ENCODE measurements around the gene SYT9.

Gene SYT9

GRCh38 chr11:7251836-7252682 lies at the start of gene SYT9:
Gene SYT9 (plus strand): TSS chr11:7251904. CDS start chr11:7252187, 283 bp downstream.
- Histone ChIP-seq H3K9ac (ENCODE audit: insufficient read length, low read depth) (peak within 1 kb of the TSS; percentile 75), H3K27me3 (ENCODE audit: insufficient read depth, insufficient read length) (peaks cover 73% of the 10 kb centered on the region), H3K9me3 (ENCODE audit: insufficient read depth, low read length) (no peaks in the 10 kb centered on the region), H3K36me3 (ENCODE audit: insufficient read depth, insufficient read length, low read length) (no peaks in the 10 kb centered on the region), H3K4me1 (ENCODE audit: insufficient read depth, insufficient read length) (no peaks in the 10 kb centered on the region), H3K4me3 (ENCODE audit: insufficient read length, low read depth) (peak within 1 kb of the TSS; percentile 66)
- TF ChIP-seq ZNF274 (IDR thresholded peaks at IDR 0.05; ENCODE audit: low read depth, low read length) = no peak
- no peak for TF ChIP-seq YY1 (IDR thresholded peaks at IDR 0.05; ENCODE audit: insufficient read depth, insufficient read length)
- peak; percentile 12 for TF ChIP-seq SUZ12 (IDR thresholded peaks at IDR 0.05; ENCODE audit: extremely low read depth, insufficient read depth, insufficient read length)
- DNase-seq (ENCODE audit: low read depth, low spot score) = peak; percentile 63

GRCh38 chr11:7202412-7202811 lies 49.3 kb upstream of the SYT9 start:
- no peak for DNase-seq (ENCODE audit: low read depth, low spot score)
- Histone ChIP-seq H3K9ac (ENCODE audit: insufficient read length, low read depth) (no peak overlapping the region), H3K9me3 (ENCODE audit: insufficient read depth, low read length) (no peaks in the 10 kb centered on the region), H3K36me3 (ENCODE audit: insufficient read depth, insufficient read length, low read length) (no peaks in the 10 kb centered on the region), H3K27me3 (ENCODE audit: insufficient read depth, insufficient read length) (no peaks in the 10 kb centered on the region), H3K4me3 (ENCODE audit: insufficient read length, low read depth) (no peak overlapping the region), H3K4me1 (ENCODE audit: insufficient read depth, insufficient read length) (no peaks in the 10 kb centered on the region)
- TF ChIP-seq YY1 (IDR thresholded peaks at IDR 0.05; ENCODE audit: insufficient read depth, insufficient read length) (no peak), SUZ12 (IDR thresholded peaks at IDR 0.05; ENCODE audit: extremely low read depth, insufficient read depth, insufficient read length) (no peak), ZNF274 (IDR thresholded peaks at IDR 0.05; ENCODE audit: low read depth, low read length) (no peak)

- TF ChIP-seq YY1 (IDR thresholded peaks at IDR 0.05; ENCODE audit: insufficient read depth, insufficient read length) (no peak), ZNF274 (IDR thresholded peaks at IDR 0.05; ENCODE audit: low read depth, low read length) (no peak), SUZ12 (IDR thresholded peaks at IDR 0.05; ENCODE audit: extremely low read depth, insufficient read depth, insufficient read length) (no peak)
- Histone ChIP-seq H3K27me3 (ENCODE audit: insufficient read depth, insufficient read length) (no peaks in the 10 kb centered on the region), H3K4me3 (ENCODE audit: insufficient read length, low read depth) (no peak overlapping the region), H3K9me3 (ENCODE audit: insufficient read depth, low read length) (no peaks in the 10 kb centered on the region), H3K9ac (ENCODE audit: insufficient read length, low read depth) (no peak overlapping the region), H3K36me3 (ENCODE audit: insufficient read depth, insufficient read length, low read length) (no peaks in the 10 kb centered on the region), H3K4me1 (ENCODE audit: insufficient read depth, insufficient read length) (no peaks in the 10 kb centered on the region)
- DNase-seq (ENCODE audit: low read depth, low spot score) = no peak
Observed at GRCh38 chr11:7204778-7205177, 46.9 kb upstream of the SYT9 start.

- H3K4me3 ChIP-seq (ENCODE audit: insufficient read length, low read depth) = no peak overlapping the region
- no peaks in the 10 kb centered on the region for H3K9me3 ChIP-seq (ENCODE audit: insufficient read depth, low read length)
- H3K36me3 ChIP-seq (ENCODE audit: insufficient read depth, insufficient read length, low read length) = no peaks in the 10 kb centered on the region
- no peak for DNase-seq (ENCODE audit: low read depth, low spot score)
- no peak for TF ChIP-seq YY1 (IDR thresholded peaks at IDR 0.05; ENCODE audit: insufficient read depth, insufficient read length)
- TF ChIP-seq ZNF274 (IDR thresholded peaks at IDR 0.05; ENCODE audit: low read depth, low read length) = no peak
- no peak for TF ChIP-seq SUZ12 (IDR thresholded peaks at IDR 0.05; ENCODE audit: extremely low read depth, insufficient read depth, insufficient read length)
- no peaks in the 10 kb centered on the region for H3K27me3 ChIP-seq (ENCODE audit: insufficient read depth, insufficient read length)
- no peak overlapping the region for H3K9ac ChIP-seq (ENCODE audit: insufficient read length, low read depth)
- H3K4me1 ChIP-seq (ENCODE audit: insufficient read depth, insufficient read length) = no peaks in the 10 kb centered on the region
Observed at GRCh38 chr11:7208391-7208790, 43.3 kb upstream of the SYT9 start.

GRCh38 chr11:7219491-7219890 lies 32.2 kb upstream of the SYT9 start:
- H3K9ac ChIP-seq (ENCODE audit: insufficient read length, low read depth) = no peak overlapping the region
- H3K4me1 ChIP-seq (ENCODE audit: insufficient read depth, insufficient read length) = no peaks in the 10 kb centered on the region
- TF ChIP-seq SUZ12 (IDR thresholded peaks at IDR 0.05; ENCODE audit: extremely low read depth, insufficient read depth, insufficient read length) (no peak), ZNF274 (IDR thresholded peaks at IDR 0.05; ENCODE audit: low read depth, low read length) (no peak), YY1 (IDR thresholded peaks at IDR 0.05; ENCODE audit: insufficient read depth, insufficient read length) (no peak)
- no peak for DNase-seq (ENCODE audit: low read depth, low spot score)
- H3K36me3 ChIP-seq (ENCODE audit: insufficient read depth, insufficient read length, low read length) = no peaks in the 10 kb centered on the region
- H3K27me3 ChIP-seq (ENCODE audit: insufficient read depth, insufficient read length) = no peaks in the 10 kb centered on the region
- no peaks in the 10 kb centered on the region for H3K9me3 ChIP-seq (ENCODE audit: insufficient read depth, low read length)
- H3K4me3 ChIP-seq (ENCODE audit: insufficient read length, low read depth) = no peak overlapping the region

GRCh38 chr11:7220636-7221035 lies 31.1 kb upstream of the SYT9 start:
- TF ChIP-seq SUZ12 (IDR thresholded peaks at IDR 0.05; ENCODE audit: extremely low read depth, insufficient read depth, insufficient read length) (no peak), YY1 (IDR thresholded peaks at IDR 0.05; ENCODE audit: insufficient read depth, insufficient read length) (no peak), ZNF274 (IDR thresholded peaks at IDR 0.05; ENCODE audit: low read depth, low read length) (no peak)
- DNase-seq (ENCODE audit: low read depth, low spot score) = peak; percentile 5
- no peak overlapping the region for H3K4me3 ChIP-seq (ENCODE audit: insufficient read length, low read depth)

GRCh38 chr11:7222619-7223018 lies 29.1 kb upstream of the SYT9 start:
- Histone ChIP-seq H3K36me3 (ENCODE audit: insufficient read depth, insufficient read length, low read length) (no peaks in the 10 kb centered on the region), H3K9ac (ENCODE audit: insufficient read length, low read depth) (no peak overlapping the region), H3K27me3 (ENCODE audit: insufficient read depth, insufficient read length) (no peaks in the 10 kb centered on the region), H3K9me3 (ENCODE audit: insufficient read depth, low read length) (no peaks in the 10 kb centered on the region), H3K4me1 (ENCODE audit: insufficient read depth, insufficient read length) (no peaks in the 10 kb centered on the region), H3K4me3 (ENCODE audit: insufficient read length, low read depth) (no peak overlapping the region)
- TF ChIP-seq YY1 (IDR thresholded peaks at IDR 0.05; ENCODE audit: insufficient read depth, insufficient read length) = no peak
- TF ChIP-seq SUZ12 (IDR thresholded peaks at IDR 0.05; ENCODE audit: extremely low read depth, insufficient read depth, insufficient read length) = no peak
- TF ChIP-seq ZNF274 (IDR thresholded peaks at IDR 0.05; ENCODE audit: low read depth, low read length) = no peak
- no peak for DNase-seq (ENCODE audit: low read depth, low spot score)

More at GRCh38 chr11:7220636-7221035, 31.1 kb upstream of the SYT9 start:
- no peaks in the 10 kb centered on the region for H3K4me1 ChIP-seq (ENCODE audit: insufficient read depth, insufficient read length)
- H3K9ac ChIP-seq (ENCODE audit: insufficient read length, low read depth) = no peak overlapping the region
- no peaks in the 10 kb centered on the region for H3K9me3 ChIP-seq (ENCODE audit: insufficient read depth, low read length)
- no peaks in the 10 kb centered on the region for H3K36me3 ChIP-seq (ENCODE audit: insufficient read depth, insufficient read length, low read length)
- H3K27me3 ChIP-seq (ENCODE audit: insufficient read depth, insufficient read length) = no peaks in the 10 kb centered on the region

All from NT2/D1 (cell line).